HCT116 (cell line): ENCODE measurements around the gene TEX12.
"Not testable (repeated sequence)": the region's sequence is repeated elsewhere in the genome, so short reads cannot be mapped to it uniquely, and the experiment has no call there.

ENCODE experiments used
- JUND ChIP-seq: IDR thresholded peaks from 2 replicates; pipeline ENCODE4 v1.6.1; 2012
- POLR2AphosphoS5 ChIP-seq: IDR thresholded peaks from 2 replicates; pipeline ENCODE4 v1.6.1; 2011; ENCODE audit warnings: mild to moderate bottlenecking, low read depth, low read length, moderate library complexity
- RAD21 ChIP-seq: IDR thresholded peaks from 2 replicates; pipeline ENCODE4 v1.6.1; 2012; ENCODE audit warnings: low read depth, mild to moderate bottlenecking
- TF ChIP-seq, protein P1 (sequence below), 3 experiments: fragments of 200-600 bp in 1 of 3; sonication (generic) in 1 of 3; IDR thresholded peaks in 2 of 3; conservative IDR thresholded peaks in 1 of 3; 2 replicates each; pipeline ENCODE4 v1.5.1; 2012 to 2017; ENCODE audit warnings: low read depth in 2 of 3, low read length in 2 of 3, antibody characterized with exemption in 1 of 3, borderline replicate concordance in 1 of 3, control low read depth in 1 of 3, mild to moderate bottlenecking in 1 of 3, mixed read lengths in 1 of 3, mixed run types in 1 of 3, moderate library complexity in 1 of 3; ENCODE audit not compliant: insufficient read depth in 1 of 3
- TF ChIP-seq, protein P2 (sequence below): IDR thresholded peaks from 2 replicates; pipeline ENCODE4 v1.6.1; 2012
- TF ChIP-seq, protein P3 (sequence below): IDR thresholded peaks from 2 replicates; pipeline ENCODE4 v1.6.1; 2012; ENCODE audit warnings: low read depth

DNA sequence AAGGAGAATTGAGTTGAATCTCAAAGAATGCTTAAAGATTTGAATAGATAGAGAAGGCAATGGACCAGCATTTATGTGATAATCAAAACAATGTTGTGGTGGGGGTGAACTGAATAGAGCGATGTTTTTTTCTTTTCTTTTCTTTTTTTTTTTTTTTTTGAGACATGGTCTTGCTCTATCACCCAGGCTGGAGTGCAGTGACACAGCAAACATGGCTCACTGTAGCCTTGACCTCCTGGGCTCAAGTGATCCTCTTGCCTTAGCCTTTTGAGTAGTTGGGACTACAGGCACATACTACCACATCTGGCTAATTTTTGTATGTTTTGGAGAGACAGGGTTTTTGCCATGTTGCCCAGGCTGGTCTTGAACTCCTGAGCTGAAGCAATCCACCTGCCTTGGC, 5.0 kb upstream of the TEX12 start:
- TF ChIP-seq, protein P1, sequence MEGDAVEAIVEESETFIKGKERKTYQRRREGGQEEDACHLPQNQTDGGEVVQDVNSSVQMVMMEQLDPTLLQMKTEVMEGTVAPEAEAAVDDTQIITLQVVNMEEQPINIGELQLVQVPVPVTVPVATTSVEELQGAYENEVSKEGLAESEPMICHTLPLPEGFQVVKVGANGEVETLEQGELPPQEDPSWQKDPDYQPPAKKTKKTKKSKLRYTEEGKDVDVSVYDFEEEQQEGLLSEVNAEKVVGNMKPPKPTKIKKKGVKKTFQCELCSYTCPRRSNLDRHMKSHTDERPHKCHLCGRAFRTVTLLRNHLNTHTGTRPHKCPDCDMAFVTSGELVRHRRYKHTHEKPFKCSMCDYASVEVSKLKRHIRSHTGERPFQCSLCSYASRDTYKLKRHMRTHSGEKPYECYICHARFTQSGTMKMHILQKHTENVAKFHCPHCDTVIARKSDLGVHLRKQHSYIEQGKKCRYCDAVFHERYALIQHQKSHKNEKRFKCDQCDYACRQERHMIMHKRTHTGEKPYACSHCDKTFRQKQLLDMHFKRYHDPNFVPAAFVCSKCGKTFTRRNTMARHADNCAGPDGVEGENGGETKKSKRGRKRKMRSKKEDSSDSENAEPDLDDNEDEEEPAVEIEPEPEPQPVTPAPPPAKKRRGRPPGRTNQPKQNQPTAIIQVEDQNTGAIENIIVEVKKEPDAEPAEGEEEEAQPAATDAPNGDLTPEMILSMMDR (IDR thresholded peaks at IDR 0.05 in 2 of 3, conservative IDR thresholded peaks at IDR 0.05 in 1 of 3; ENCODE audit: borderline replicate concordance in 1 of 3, insufficient read depth in 1 of 3, low read depth in 2 of 3, low read length in 2 of 3), result not testable (repeated sequence)
- not testable (repeated sequence) for TF ChIP-seq POLR2AphosphoS5, RAD21, JUND
- TF ChIP-seq, protein P2, sequence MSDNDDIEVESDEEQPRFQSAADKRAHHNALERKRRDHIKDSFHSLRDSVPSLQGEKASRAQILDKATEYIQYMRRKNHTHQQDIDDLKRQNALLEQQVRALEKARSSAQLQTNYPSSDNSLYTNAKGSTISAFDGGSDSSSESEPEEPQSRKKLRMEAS, result not testable (repeated sequence)
- TF ChIP-seq, protein P3, sequence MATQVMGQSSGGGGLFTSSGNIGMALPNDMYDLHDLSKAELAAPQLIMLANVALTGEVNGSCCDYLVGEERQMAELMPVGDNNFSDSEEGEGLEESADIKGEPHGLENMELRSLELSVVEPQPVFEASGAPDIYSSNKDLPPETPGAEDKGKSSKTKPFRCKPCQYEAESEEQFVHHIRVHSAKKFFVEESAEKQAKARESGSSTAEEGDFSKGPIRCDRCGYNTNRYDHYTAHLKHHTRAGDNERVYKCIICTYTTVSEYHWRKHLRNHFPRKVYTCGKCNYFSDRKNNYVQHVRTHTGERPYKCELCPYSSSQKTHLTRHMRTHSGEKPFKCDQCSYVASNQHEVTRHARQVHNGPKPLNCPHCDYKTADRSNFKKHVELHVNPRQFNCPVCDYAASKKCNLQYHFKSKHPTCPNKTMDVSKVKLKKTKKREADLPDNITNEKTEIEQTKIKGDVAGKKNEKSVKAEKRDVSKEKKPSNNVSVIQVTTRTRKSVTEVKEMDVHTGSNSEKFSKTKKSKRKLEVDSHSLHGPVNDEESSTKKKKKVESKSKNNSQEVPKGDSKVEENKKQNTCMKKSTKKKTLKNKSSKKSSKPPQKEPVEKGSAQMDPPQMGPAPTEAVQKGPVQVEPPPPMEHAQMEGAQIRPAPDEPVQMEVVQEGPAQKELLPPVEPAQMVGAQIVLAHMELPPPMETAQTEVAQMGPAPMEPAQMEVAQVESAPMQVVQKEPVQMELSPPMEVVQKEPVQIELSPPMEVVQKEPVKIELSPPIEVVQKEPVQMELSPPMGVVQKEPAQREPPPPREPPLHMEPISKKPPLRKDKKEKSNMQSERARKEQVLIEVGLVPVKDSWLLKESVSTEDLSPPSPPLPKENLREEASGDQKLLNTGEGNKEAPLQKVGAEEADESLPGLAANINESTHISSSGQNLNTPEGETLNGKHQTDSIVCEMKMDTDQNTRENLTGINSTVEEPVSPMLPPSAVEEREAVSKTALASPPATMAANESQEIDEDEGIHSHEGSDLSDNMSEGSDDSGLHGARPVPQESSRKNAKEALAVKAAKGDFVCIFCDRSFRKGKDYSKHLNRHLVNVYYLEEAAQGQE, result not testable (repeated sequence)
